Measurements from ENCODE around the gene KRT2. TPM values are rescaled to one million over a fixed set of nuclear protein-coding genes. Genes with fewer than 3 reads are reported as not detected.

The KRT2 gene
- total and polyA plus RNA-seq, 7 experiments from 2014 or later: 0.29 to 4.7 (median 2.2) TPM; not detected in 1

- H3K36me3 ChIP-seq (ENCODE audit: control insufficient read depth in 2 of 3, insufficient read depth in 3 of 3, low read length in 3 of 3): no peaks in the 10 kb centered on the region
- Mint-ChIP-seq H3K27me3 (peaks cover 0 to 28% (median 0%) of the 10 kb centered on the region in 5 donors), H3K4me3 (no peak overlapping the region), H3K9me3 (peaks cover 0 to 3% (median 0%) of the 10 kb centered on the region in 11 donors), H3K4me1 (peaks cover 31 to 79% (median 56%) of the 10 kb centered on the region in 7 donors), H3K36me3 (peaks cover 0 to 10% (median 0%) of the 10 kb centered on the region in 5 donors), H3K27ac (peak overlapping the region in 6 of 9 donors; percentile 26 to 81 (median 62))
- H3K4me3 ChIP-seq (ENCODE audit: low read length): no peak overlapping the region
- H3K9me3 ChIP-seq (ENCODE audit: control insufficient read depth in 2 of 3, low read length in 3 of 3): no peaks in the 10 kb centered on the region
- ChIA-PET POLR2A (interaction anchor here (1.4 to 12.4 kb wide), 3 partner anchors 9 to 22 kb away, joined by 6 to 227 read pairs (median 102); partner anchors contain the start of gene KRT73), CTCF (interaction anchor here (0.9 to 4.8 kb wide), 2 partner anchors 25 to 52 kb away, joined by 3 to 32 read pairs; no protein-coding TSS in a partner anchor)
- DNase-seq: peak in 1 of 9 donors; percentile 15
- H3K4me1 ChIP-seq (ENCODE audit: control insufficient read depth in 2 of 2, insufficient read depth in 2 of 2, low read length in 2 of 2): peaks cover 14 to 43% of the 10 kb centered on the region in 2 donors
- H3K27ac ChIP-seq (ENCODE audit: low read depth, low read length): no peak overlapping the region
- intact Hi-C loops (cut with micrococcal nuclease): no loop called here
- peak; percentile 14 for ATAC-seq
- H3K27me3 ChIP-seq (ENCODE audit: control insufficient read depth in 2 of 2, insufficient read depth in 2 of 2, low read length in 2 of 2): peaks cover 0 to 3% of the 10 kb centered on the region in 2 donors
These were observed 15.8 kb downstream of the KRT2 start for GRCh38 chr12:52636189-52636588.

- H3K4me3 Mint-ChIP-seq: peak overlapping the region in 9 of 10 donors; percentile 36 to 95 (median 60)
- CTCF ChIA-PET: interaction anchor here (1.0 to 4.8 kb wide), 9 partner anchors 8 to 245 kb away, joined by 3 to 32 read pairs (median 6); no protein-coding TSS in a partner anchor
- H3K36me3 ChIP-seq (ENCODE audit: control insufficient read depth in 2 of 3, insufficient read depth in 3 of 3, low read length in 3 of 3): no peaks in the 10 kb centered on the region
- DNase-seq (peak in 1 of 9 donors; percentile 16), ATAC-seq (no peak)
- H3K36me3 Mint-ChIP-seq: peaks cover 0 to 9% (median 0%) of the 10 kb centered on the region in 5 donors
- H3K27ac ChIP-seq (ENCODE audit: low read depth, low read length): no peak overlapping the region
- peak overlapping the region; percentile 50 to 96 (median 90) for H3K27ac Mint-ChIP-seq
- POLR2A ChIA-PET: interaction anchor here (1.0 to 12.4 kb wide), 6 partner anchors 8 to 56 kb away, joined by 3 to 227 read pairs (median 6); partner anchors contain the start of gene KRT73
- no peak overlapping the region for H3K4me3 ChIP-seq (ENCODE audit: low read length)
- H3K9me3 ChIP-seq (ENCODE audit: control insufficient read depth in 2 of 3, low read length in 3 of 3): no peaks in the 10 kb centered on the region
- intact Hi-C loops (cut with micrococcal nuclease): loop anchor here in 1 of 2 donors (5.0 kb wide), 1 partner anchor 47 kb away; no protein-coding TSS in a partner anchor
- peaks cover 19 to 59% of the 10 kb centered on the region in 2 donors for H3K4me1 ChIP-seq (ENCODE audit: control insufficient read depth in 2 of 2, insufficient read depth in 2 of 2, low read length in 2 of 2)
- H3K27me3 Mint-ChIP-seq: peaks cover 0 to 16% (median 0%) of the 10 kb centered on the region in 5 donors
- H3K4me1 Mint-ChIP-seq: peaks cover 44 to 88% (median 67%) of the 10 kb centered on the region in 7 donors
- H3K27me3 ChIP-seq (ENCODE audit: control insufficient read depth in 2 of 2, insufficient read depth in 2 of 2, low read length in 2 of 2): peaks cover 0 to 3% of the 10 kb centered on the region in 2 donors
- H3K9me3 Mint-ChIP-seq: peaks cover 0 to 3% (median 0%) of the 10 kb centered on the region in 11 donors
These were observed 17.6 kb downstream of the KRT2 start for GRCh38 chr12:52634266-52635056.

- intact Hi-C loops (cut with micrococcal nuclease): loop anchor here (1.0 to 5.0 kb wide), 3 partner anchors 12 to 47 kb away; no protein-coding TSS in a partner anchor
- Mint-ChIP-seq H3K27ac (peak overlapping the region; percentile 65 to 96 (median 90)), H3K27me3 (peaks cover 0 to 10% (median 0%) of the 10 kb centered on the region in 5 donors), H3K4me1 (peaks cover 46 to 92% (median 72%) of the 10 kb centered on the region in 7 donors), H3K4me3 (peak overlapping the region; percentile 64 to 95 (median 77)), H3K36me3 (peaks cover 0 to 8% (median 0%) of the 10 kb centered on the region in 5 donors), H3K9me3 (peaks cover 0 to 3% (median 0%) of the 10 kb centered on the region in 11 donors)
- ChIA-PET POLR2A (interaction anchor here (0.6 to 12.4 kb wide), 10 partner anchors 12 to 242 kb away, joined by 3 to 227 read pairs (median 3); partner anchors contain the start of genes KRT1 and KRT73), CTCF (interaction anchor here (0.9 to 4.8 kb wide), 11 partner anchors 9 to 237 kb away, joined by 3 to 32 read pairs (median 6); no protein-coding TSS in a partner anchor)
- DNase-seq: peak in 7 of 9 donors; percentile 19 to 70 (median 54)
- Histone ChIP-seq H3K27me3 (ENCODE audit: control insufficient read depth in 2 of 2, insufficient read depth in 2 of 2, low read length in 2 of 2) (peaks cover 0 to 3% of the 10 kb centered on the region in 2 donors), H3K4me1 (ENCODE audit: control insufficient read depth in 2 of 2, insufficient read depth in 2 of 2, low read length in 2 of 2) (peaks cover 19 to 60% of the 10 kb centered on the region in 2 donors), H3K27ac (ENCODE audit: low read depth, low read length) (peak overlapping the region; percentile 61), H3K36me3 (ENCODE audit: control insufficient read depth in 2 of 3, insufficient read depth in 3 of 3, low read length in 3 of 3) (no peaks in the 10 kb centered on the region), H3K4me3 (ENCODE audit: low read length) (no peak overlapping the region), H3K9me3 (ENCODE audit: control insufficient read depth in 2 of 3, low read length in 3 of 3) (no peaks in the 10 kb centered on the region)
- peak; percentile 60 for ATAC-seq
These were observed 18.6 kb downstream of the KRT2 start for GRCh38 chr12:52633383-52633782.

- Histone ChIP-seq H3K4me1 (ENCODE audit: control insufficient read depth in 2 of 2, insufficient read depth in 2 of 2, low read length in 2 of 2) (peaks cover 19 to 66% of the 10 kb centered on the region in 2 donors), H3K27me3 (ENCODE audit: control insufficient read depth in 2 of 2, insufficient read depth in 2 of 2, low read length in 2 of 2) (peaks cover 0 to 3% of the 10 kb centered on the region in 2 donors), H3K36me3 (ENCODE audit: control insufficient read depth in 2 of 3, insufficient read depth in 3 of 3, low read length in 3 of 3) (no peaks in the 10 kb centered on the region), H3K27ac (ENCODE audit: low read depth, low read length) (peak overlapping the region; percentile 61), H3K9me3 (ENCODE audit: control insufficient read depth in 2 of 3, low read length in 3 of 3) (no peaks in the 10 kb centered on the region), H3K4me3 (ENCODE audit: low read length) (no peak overlapping the region)
- ATAC-seq (no peak), DNase-seq (no peak)
- Mint-ChIP-seq H3K36me3 (peaks cover 0 to 8% (median 0%) of the 10 kb centered on the region in 5 donors), H3K27ac (peak overlapping the region; percentile 76 to 96 (median 90)), H3K27me3 (peaks cover 0 to 6% (median 0%) of the 10 kb centered on the region in 5 donors), H3K4me3 (peak overlapping the region in 6 of 10 donors; percentile 77 to 95 (median 82)), H3K4me1 (peaks cover 48 to 98% (median 80%) of the 10 kb centered on the region in 7 donors), H3K9me3 (peaks cover 0 to 3% (median 0%) of the 10 kb centered on the region in 11 donors)
- ChIA-PET CTCF (interaction anchor here (1.1 to 4.8 kb wide), 10 partner anchors 9 to 238 kb away, joined by 3 to 32 read pairs (median 6); no protein-coding TSS in a partner anchor), POLR2A (interaction anchor here (0.8 to 12.4 kb wide), 7 partner anchors 13 to 77 kb away, joined by 3 to 227 read pairs (median 3); partner anchors contain the start of genes KRT1 and KRT73)
- intact Hi-C loops (cut with micrococcal nuclease): loop anchor here (1.0 to 5.0 kb wide), 3 partner anchors 13 to 46 kb away; no protein-coding TSS in a partner anchor
These were observed 19.4 kb downstream of the KRT2 start for GRCh38 chr12:52632656-52633055.

GRCh38 chr12:52631676-52632459, 20.1 kb downstream of the KRT2 start:
- Mint-ChIP-seq H3K9me3 (peaks cover 0 to 3% (median 0%) of the 10 kb centered on the region in 11 donors), H3K4me1 (peaks cover 55 to 98% (median 86%) of the 10 kb centered on the region in 7 donors), H3K4me3 (peak overlapping the region in 9 of 10 donors; percentile 44 to 95 (median 80)), H3K27ac (peak overlapping the region in 8 of 9 donors; percentile 76 to 96 (median 91)), H3K27me3 (peaks cover 0 to 5% (median 0%) of the 10 kb centered on the region in 5 donors), H3K36me3 (peaks cover 0 to 10% (median 3%) of the 10 kb centered on the region in 5 donors)
- DNase-seq: peak in 1 of 9 donors; percentile 16
- ATAC-seq: no peak
- Histone ChIP-seq H3K27ac (ENCODE audit: low read depth, low read length) (peak overlapping the region; percentile 61), H3K9me3 (ENCODE audit: control insufficient read depth in 2 of 3, low read length in 3 of 3) (no peaks in the 10 kb centered on the region), H3K4me3 (ENCODE audit: low read length) (no peak overlapping the region), H3K27me3 (ENCODE audit: control insufficient read depth in 2 of 2, insufficient read depth in 2 of 2, low read length in 2 of 2) (peaks cover 0 to 3% of the 10 kb centered on the region in 2 donors), H3K4me1 (ENCODE audit: control insufficient read depth in 2 of 2, insufficient read depth in 2 of 2, low read length in 2 of 2) (peaks cover 19 to 74% of the 10 kb centered on the region in 2 donors), H3K36me3 (ENCODE audit: control insufficient read depth in 2 of 3, insufficient read depth in 3 of 3, low read length in 3 of 3) (no peaks in the 10 kb centered on the region)
- intact Hi-C loops (cut with micrococcal nuclease): loop anchor here (2.0 to 5.0 kb wide), 2 partner anchors 17 to 45 kb away; no protein-coding TSS in a partner anchor
- ChIA-PET POLR2A (interaction anchor here (0.6 to 12.4 kb wide), 8 partner anchors 8 to 248 kb away, joined by 3 to 227 read pairs (median 3); partner anchors contain the start of gene KRT73), CTCF (interaction anchor here (1.0 to 2.0 kb wide), 4 partner anchors 46 to 239 kb away, joined by 3 to 6 read pairs (median 4); no protein-coding TSS in a partner anchor)
